Prostate gland (tissue), 2 donors: Measurements from ENCODE around the gene GOLT1A.

Experiments used
- POLR2A ChIP-seq: fragments of 450-650 bp; IDR thresholded peaks from one replicate; pipeline ENCODE4 v1.6.1; 2016; ENCODE audit warnings: antibody characterized with exemption, mild to moderate bottlenecking
- TF ChIP-seq, protein P1 (sequence below), 4 experiments: fragments of 200-600 bp in 2 of 4; fragments of 450-650 bp in 2 of 4; sonication (generic) in 2 of 4; IDR thresholded peaks; 1 replicate in 3 of 4; 2 replicates in 1 of 4; pipeline ENCODE4 v1.5.1; 2016 to 2019; ENCODE audit warnings: antibody characterized with exemption in 4 of 4, mild to moderate bottlenecking in 2 of 4, moderate library complexity in 2 of 4

DNA sequence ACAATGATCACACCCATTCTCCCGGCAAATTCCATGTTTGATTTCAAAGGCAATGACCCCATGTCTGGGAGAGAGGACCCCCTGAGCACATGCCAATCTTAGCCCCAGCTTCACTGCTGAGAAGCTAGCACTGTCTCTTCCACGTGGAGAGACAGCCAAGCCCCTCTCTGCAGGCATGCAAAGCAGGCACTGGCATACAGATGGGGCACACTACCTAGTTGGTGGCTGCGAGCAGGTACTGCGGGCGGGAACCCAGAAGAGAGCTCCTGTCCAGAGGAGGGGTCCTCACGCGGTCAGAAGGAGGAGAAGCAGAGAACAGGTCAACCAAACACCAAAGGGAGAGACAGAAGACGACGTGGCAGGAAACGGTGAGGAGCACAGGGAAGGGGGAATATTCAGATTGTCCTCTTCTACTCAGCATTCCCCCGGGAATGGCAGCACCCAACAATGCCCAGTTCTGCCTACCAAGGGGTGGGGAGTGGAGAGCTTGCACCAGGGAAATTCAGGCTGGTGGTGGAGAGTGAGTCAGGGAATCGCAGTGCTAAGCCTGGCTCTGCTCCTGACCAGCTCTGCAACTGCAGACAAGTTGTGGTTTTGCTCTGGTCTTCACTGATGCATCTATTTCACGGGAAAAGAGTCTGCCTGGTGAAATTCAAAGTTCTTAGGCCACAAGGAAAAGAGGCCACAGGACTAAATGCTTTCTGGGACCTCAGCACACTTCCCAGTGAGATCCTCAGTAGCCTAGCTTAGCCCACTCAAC is 48.1 kb upstream of the GOLT1A start:
- TF ChIP-seq, protein P1, sequence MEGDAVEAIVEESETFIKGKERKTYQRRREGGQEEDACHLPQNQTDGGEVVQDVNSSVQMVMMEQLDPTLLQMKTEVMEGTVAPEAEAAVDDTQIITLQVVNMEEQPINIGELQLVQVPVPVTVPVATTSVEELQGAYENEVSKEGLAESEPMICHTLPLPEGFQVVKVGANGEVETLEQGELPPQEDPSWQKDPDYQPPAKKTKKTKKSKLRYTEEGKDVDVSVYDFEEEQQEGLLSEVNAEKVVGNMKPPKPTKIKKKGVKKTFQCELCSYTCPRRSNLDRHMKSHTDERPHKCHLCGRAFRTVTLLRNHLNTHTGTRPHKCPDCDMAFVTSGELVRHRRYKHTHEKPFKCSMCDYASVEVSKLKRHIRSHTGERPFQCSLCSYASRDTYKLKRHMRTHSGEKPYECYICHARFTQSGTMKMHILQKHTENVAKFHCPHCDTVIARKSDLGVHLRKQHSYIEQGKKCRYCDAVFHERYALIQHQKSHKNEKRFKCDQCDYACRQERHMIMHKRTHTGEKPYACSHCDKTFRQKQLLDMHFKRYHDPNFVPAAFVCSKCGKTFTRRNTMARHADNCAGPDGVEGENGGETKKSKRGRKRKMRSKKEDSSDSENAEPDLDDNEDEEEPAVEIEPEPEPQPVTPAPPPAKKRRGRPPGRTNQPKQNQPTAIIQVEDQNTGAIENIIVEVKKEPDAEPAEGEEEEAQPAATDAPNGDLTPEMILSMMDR (IDR thresholded peaks at IDR 0.05): no peak
- no peak for TF ChIP-seq POLR2A
